Right lobe of liver (tissue), 6 donors: ENCODE measurements around the gene INS. TPM values are rescaled to one million over a fixed set of nuclear protein-coding genes. Genes with fewer than 3 reads are reported as not detected.
A peak's percentile ranks its signal among the peaks of the same experiment; 100 is the strongest.

ENCODE experiments used
- ATAC-seq, 4 donors: fragments of 200-7000 bp; cut with Tn5 transposase; one replicate each; pipeline ENCODE4 v1.9.1; 2020; ENCODE audit warnings: mild to moderate bottlenecking in 4 of 4, moderate library complexity in 4 of 4
- DNase-seq, 3 donors: peaks; one replicate each; pipeline ENCODE4 v3.0.0-alpha.2; 2020
- H3K27ac ChIP-seq, 3 donors: fragments of 200-600 bp; one replicate each; pipeline ENCODE4 v1.8.0; 2022
- H3K27me3 ChIP-seq, 2 donors: fragments of 200-600 bp; one replicate each; pipeline ENCODE4 v1.8.0; 2022
- H3K36me3 ChIP-seq, 4 donors: fragments of 200-600 bp; sonication (generic) in 1 of 4; one replicate each; pipeline versions ENCODE4 v1.5.1 to v1.8.0; 2017 to 2022; ENCODE audit warnings: control low read depth in 1 of 4
- H3K4me1 ChIP-seq, 4 donors: fragments of 200-600 bp; sonication (generic) in 1 of 4; one replicate each; pipeline versions ENCODE4 v1.5.1 to v1.8.0; 2017 to 2022; ENCODE audit warnings: control low read depth in 1 of 4
- H3K4me3 ChIP-seq, 3 donors: fragments of 200-600 bp; one replicate each; pipeline ENCODE4 v1.8.0; 2022
- H3K9me3 ChIP-seq, 4 donors: fragments of 200-600 bp; sonication (generic) in 1 of 4; one replicate each; pipeline versions ENCODE4 v1.5.1 to v1.8.0; 2017 to 2022; ENCODE audit warnings: control low read depth in 1 of 4
- POLR2A ChIP-seq: fragments of 450-650 bp; IDR thresholded peaks from one replicate; pipeline ENCODE4 v1.6.1; 2017; ENCODE audit warnings: antibody characterized with exemption, mild to moderate bottlenecking
- WGBS: methylation state at CpG from one replicate; pipeline ENCODE4 v1.1.6; 2018; ENCODE audit warnings: low coverage, low lambda C conversion rate; ENCODE audit not compliant: insufficient coverage; ENCODE audit errors: missing lambda C conversion rate; 5-methylcytosine and 5-hydroxymethylcytosine counted together
- intact Hi-C, 2 donors: fragments of 100-400 bp; cut with DNase I; formaldehyde crosslinking; loops; one replicate each; pipeline versions ENCODE4 v1.11.2 to v1.14.1; 2022
- total RNA-seq, 6 experiments: library from RNA; depleted of rRNA in 2 of 6; stranded (reverse); fragments of >200 nt in 2 of 6; fragmentation: NEBNext Ultra II Directional in 3 of 6; extraction: Animal tissue kit (Norgen Biotek cat#: 25700) in 3 of 6; gene quantifications; one replicate each; pipeline versions ENCODE4 v1.1.0 to v1.2.4, GENCODE V29; 2016 to 2023
- TF ChIP-seq, protein P1 (sequence below), 4 donors: fragments of 200-600 bp in 3 of 4; fragments of 450-650 bp in 1 of 4; IDR thresholded peaks; one replicate each; pipeline versions ENCODE4 v1.5.1 to v1.8.0; 2016 to 2022; ENCODE audit warnings: antibody characterized with exemption in 4 of 4, mild to moderate bottlenecking in 2 of 4
- donor health status: DM: no; HTN: yes; CAD: no.
- donor health status: DM: no; HTN: no; CAD: no.
- donor health status: DM: no; HTN: no; CAD: no.
- donor health status: DM: no; HTN: yes; CAD: no.
- donor health status: DM: no; HTN: yes; CAD: no.

The INS gene
- total RNA-seq, 6 experiments from 2014 or later, result not detected

DNA sequence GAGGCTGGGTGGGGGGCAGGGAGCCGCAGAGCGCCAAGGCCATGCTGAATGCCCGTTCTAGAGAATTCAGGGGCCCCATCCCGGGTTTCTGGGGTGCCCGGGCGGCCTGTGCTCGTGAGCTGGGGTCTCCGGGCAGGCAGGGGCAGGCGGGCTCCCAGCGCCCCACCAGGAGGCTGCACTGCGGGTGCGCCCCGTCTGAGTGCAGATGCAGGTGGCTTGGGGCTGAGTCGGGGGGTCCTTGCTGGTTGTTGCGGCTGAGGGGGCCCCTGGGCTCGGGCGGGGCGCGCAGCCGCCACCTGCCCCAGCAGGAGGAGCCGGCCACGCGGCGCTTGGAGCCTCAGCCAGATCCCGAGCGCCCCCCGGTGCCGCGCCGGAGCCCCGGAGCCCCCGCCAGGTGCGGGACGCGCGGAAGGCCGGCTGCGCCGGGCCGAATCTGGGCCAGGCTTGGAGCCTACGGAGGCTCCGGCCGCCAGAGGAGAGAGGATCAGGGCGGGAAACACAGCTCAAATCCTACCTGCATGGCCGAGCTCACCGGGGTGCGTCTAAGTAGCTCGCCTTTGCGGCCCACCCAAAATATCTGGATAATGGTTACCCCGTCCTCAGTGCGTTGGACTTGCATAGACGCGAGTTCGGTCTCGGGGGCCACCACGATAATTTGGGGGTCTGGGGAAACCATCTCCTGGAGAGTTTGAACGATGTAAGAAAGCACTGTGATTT lies 21.2 kb downstream of the INS start:
- ATAC-seq (no peak), DNase-seq (peak in 2 of 3 donors; percentile 20 to 50)
- no peak overlapping the region for H3K27ac ChIP-seq
- no CpG with 5 or more reads among the region's 57 CpGs for WGBS
- no peak for TF ChIP-seq POLR2A
- TF ChIP-seq, protein P1, sequence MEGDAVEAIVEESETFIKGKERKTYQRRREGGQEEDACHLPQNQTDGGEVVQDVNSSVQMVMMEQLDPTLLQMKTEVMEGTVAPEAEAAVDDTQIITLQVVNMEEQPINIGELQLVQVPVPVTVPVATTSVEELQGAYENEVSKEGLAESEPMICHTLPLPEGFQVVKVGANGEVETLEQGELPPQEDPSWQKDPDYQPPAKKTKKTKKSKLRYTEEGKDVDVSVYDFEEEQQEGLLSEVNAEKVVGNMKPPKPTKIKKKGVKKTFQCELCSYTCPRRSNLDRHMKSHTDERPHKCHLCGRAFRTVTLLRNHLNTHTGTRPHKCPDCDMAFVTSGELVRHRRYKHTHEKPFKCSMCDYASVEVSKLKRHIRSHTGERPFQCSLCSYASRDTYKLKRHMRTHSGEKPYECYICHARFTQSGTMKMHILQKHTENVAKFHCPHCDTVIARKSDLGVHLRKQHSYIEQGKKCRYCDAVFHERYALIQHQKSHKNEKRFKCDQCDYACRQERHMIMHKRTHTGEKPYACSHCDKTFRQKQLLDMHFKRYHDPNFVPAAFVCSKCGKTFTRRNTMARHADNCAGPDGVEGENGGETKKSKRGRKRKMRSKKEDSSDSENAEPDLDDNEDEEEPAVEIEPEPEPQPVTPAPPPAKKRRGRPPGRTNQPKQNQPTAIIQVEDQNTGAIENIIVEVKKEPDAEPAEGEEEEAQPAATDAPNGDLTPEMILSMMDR (IDR thresholded peaks at IDR 0.05), result no peak
- H3K27me3 ChIP-seq, result no peaks in the 10 kb centered on the region
- no peaks in the 10 kb centered on the region for H3K9me3 ChIP-seq
- intact Hi-C loops, result loop anchor here in 1 of 2 donors (10.0 kb wide), 1 partner anchor 265 kb away; no protein-coding TSS in a partner anchor
- H3K4me1 ChIP-seq, result peaks cover 0 to 27% (median 5%) of the 10 kb centered on the region in 4 donors
- peaks cover 0 to 14% (median 3%) of the 10 kb centered on the region in 4 donors for H3K36me3 ChIP-seq
- no peak overlapping the region for H3K4me3 ChIP-seq

DNA sequence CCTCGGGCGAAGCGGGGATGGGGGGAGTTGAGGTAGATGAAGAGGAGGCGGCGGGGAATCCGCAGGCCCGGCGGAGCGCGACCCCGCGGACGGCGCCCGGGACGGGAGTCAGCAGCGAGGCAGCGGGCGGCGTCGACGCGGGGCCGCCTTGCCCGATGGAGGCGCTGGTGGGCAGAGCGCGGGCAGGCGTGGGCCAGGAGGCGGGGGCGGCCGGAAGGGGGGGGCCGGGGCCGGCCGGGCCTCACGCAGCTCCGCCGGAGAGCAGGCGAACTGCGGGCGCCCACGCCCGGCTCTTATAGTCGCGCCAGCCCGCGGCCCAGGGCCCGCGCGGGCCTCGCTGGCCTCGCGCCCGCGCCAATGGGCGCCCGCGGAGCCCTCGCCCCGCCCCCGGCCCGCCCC lies 21.9 kb downstream of the INS start, which contains the start of gene IGF2:
IGF2 (minus strand) TSS at position 267 of the 399 bp plus-strand sequence. CDS start 3,866 bp downstream, outside the sequence.
- intact Hi-C loops, result no loop called here
- Histone ChIP-seq H3K4me1 (peaks cover 0 to 34% (median 5%) of the 10 kb centered on the region in 4 donors), H3K27me3 (no peaks in the 10 kb centered on the region), H3K4me3 (no peak within 1 kb of the TSS), H3K36me3 (peaks cover 0 to 21% (median 6%) of the 10 kb centered on the region in 4 donors), H3K27ac (no peak within 1 kb of the TSS), H3K9me3 (no peaks in the 10 kb centered on the region)
- TF ChIP-seq POLR2A, result no peak
- TF ChIP-seq, protein P1 (IDR thresholded peaks at IDR 0.05), result no peak
- ATAC-seq, result peak in 2 of 4 donors; percentile 9 to 32
- no CpG with 5 or more reads among the region's 62 CpGs for WGBS
- peak in 2 of 3 donors; percentile 21 to 40 for DNase-seq

DNA sequence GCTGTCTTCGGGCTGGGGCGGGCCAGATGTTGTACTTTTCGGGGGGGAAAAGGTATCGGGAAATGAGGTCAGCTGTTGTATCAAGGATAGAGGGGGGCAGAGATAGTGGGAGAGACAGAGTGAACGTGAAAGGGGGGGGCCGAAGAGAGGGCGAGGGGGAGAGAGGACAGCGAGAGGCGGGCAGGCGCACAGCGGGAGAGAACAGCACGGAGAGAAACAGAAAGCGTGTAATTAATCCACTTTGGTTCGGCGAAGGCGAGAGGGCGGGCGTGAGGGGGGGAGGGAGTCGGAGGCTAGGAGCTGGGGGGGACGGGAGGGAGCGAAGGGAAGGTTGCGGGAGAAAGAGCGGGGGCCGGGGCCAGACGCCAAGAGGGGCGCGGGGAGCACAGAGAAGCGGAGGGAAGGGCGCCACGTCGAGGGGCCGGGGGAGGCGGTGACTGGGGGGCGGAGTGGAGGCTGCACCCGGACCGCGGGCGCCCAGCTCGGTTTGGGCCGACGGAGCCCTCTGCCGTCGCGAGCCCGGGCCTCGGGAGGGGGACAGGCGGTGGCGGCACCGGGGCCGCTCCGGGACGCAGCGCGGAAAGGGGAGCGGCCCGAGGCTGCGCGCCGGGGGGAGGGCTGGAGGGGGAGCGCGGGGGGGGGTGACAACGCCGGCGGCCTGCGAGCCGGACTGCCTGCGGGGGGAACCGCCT lies 22.4 kb downstream of the INS start:
- H3K27me3 ChIP-seq, result no peaks in the 10 kb centered on the region
- ATAC-seq, result peak in 1 of 4 donors; percentile 7
- no peaks in the 10 kb centered on the region for H3K9me3 ChIP-seq
- WGBS, result 8% methylated on average over 34 of the region's 68 CpGs
- peaks cover 0 to 35% (median 5%) of the 10 kb centered on the region in 4 donors for H3K4me1 ChIP-seq
- no peak overlapping the region for H3K27ac ChIP-seq
- no peak overlapping the region for H3K4me3 ChIP-seq
- intact Hi-C loops, result no loop called here
- TF ChIP-seq, protein P1 (IDR thresholded peaks at IDR 0.05), result no peak
- no peak for TF ChIP-seq POLR2A
- H3K36me3 ChIP-seq, result peaks cover 0 to 26% (median 8%) of the 10 kb centered on the region in 4 donors
- DNase-seq, result peak in 2 of 3 donors; percentile 18 to 51

DNA sequence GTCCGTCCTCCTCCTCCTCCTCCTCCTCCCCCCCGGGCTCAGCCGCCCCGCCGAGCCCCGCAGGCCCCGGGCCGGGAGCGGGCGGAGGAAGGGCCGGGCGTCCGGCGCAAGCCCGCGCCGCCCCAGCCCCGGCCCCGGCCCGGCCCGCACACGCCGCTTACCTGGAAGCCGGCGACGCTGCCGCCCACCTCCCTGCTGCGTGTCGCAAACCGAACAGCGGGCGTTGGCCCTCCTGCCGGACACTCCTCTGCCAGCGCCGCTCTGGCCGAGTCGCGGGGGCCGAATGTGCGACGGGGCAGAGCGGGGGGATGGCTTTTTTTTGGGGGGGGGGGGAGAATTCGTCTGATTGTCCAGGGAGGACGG lies 23.0 kb downstream of the INS start:
- Histone ChIP-seq H3K4me3 (no peak overlapping the region), H3K36me3 (peaks cover 0 to 31% (median 10%) of the 10 kb centered on the region in 4 donors), H3K9me3 (no peaks in the 10 kb centered on the region), H3K4me1 (peaks cover 0 to 35% (median 5%) of the 10 kb centered on the region in 4 donors), H3K27ac (no peak overlapping the region), H3K27me3 (no peaks in the 10 kb centered on the region)
- 24% methylated on average over 27 of the region's 44 CpGs for WGBS
- TF ChIP-seq, protein P1 (IDR thresholded peaks at IDR 0.05), result no peak
- ATAC-seq (no peak), DNase-seq (peak in 2 of 3 donors; percentile 23 to 47)
- intact Hi-C loops, result no loop called here
